MM.1S (cell line): Measurements from ENCODE around the gene LHX5.

Experiments used
- EZH2 ChIP-seq: fragments of 300-600 bp; sonication (generic); optimal IDR thresholded peaks from 2 replicates; pipeline ENCODE3; 2017; ENCODE audit warnings: low read depth, mild to moderate bottlenecking, antibody characterized with exemption, low read length, mixed read lengths
- TF ChIP-seq, protein P1 (sequence below): fragments of 300-600 bp; sonication (generic); IDR thresholded peaks from 2 replicates; pipeline ENCODE4 v1.5.1; 2016; ENCODE audit warnings: antibody characterized with exemption, low read length, mixed read lengths

- TF ChIP-seq, protein P1, sequence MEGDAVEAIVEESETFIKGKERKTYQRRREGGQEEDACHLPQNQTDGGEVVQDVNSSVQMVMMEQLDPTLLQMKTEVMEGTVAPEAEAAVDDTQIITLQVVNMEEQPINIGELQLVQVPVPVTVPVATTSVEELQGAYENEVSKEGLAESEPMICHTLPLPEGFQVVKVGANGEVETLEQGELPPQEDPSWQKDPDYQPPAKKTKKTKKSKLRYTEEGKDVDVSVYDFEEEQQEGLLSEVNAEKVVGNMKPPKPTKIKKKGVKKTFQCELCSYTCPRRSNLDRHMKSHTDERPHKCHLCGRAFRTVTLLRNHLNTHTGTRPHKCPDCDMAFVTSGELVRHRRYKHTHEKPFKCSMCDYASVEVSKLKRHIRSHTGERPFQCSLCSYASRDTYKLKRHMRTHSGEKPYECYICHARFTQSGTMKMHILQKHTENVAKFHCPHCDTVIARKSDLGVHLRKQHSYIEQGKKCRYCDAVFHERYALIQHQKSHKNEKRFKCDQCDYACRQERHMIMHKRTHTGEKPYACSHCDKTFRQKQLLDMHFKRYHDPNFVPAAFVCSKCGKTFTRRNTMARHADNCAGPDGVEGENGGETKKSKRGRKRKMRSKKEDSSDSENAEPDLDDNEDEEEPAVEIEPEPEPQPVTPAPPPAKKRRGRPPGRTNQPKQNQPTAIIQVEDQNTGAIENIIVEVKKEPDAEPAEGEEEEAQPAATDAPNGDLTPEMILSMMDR: peak; percentile 63
- no peak for TF ChIP-seq EZH2
Measured at GRCh38 chr12:113462117-113462774, 9.4 kb downstream of the LHX5 start.
